ENCODE measurements around the gene ELANE.

The ELANE gene

GRCh38 chr19:827710-828321 lies 24.3 kb upstream of the ELANE start, which contains the start of gene AZU1:
Gene AZU1, plus strand, starts transcription at chr19:827837. Its CDS starts 10 bp downstream, at chr19:827847.
- H3K4me3 ChIP-seq (ENCODE audit: low read length, poor library complexity, severe bottlenecking) = no peak within 1 kb of the TSS
- no peaks in the 10 kb centered on the region for H4K20me1 ChIP-seq (ENCODE audit: insufficient read depth, low read length, poor library complexity, severe bottlenecking)
- no peaks in the 10 kb centered on the region for H3K79me2 ChIP-seq (ENCODE audit: insufficient read depth, low read length)
- no peak within 1 kb of the TSS for H2AFZ ChIP-seq (ENCODE audit: low read length)
- H3K4me2 ChIP-seq (ENCODE audit: low read depth, low read length, poor library complexity, severe bottlenecking) = no peak within 1 kb of the TSS
- TF ChIP-seq EZH2phosphoT487 (IDR thresholded peaks at IDR 0.05; ENCODE audit: borderline replicate concordance) (no peak), CTCF (conservative IDR thresholded peaks at IDR 0.05; ENCODE audit: low read length) (no peak)
- H3K4me1 ChIP-seq (ENCODE audit: insufficient read depth, low read length, poor library complexity, severe bottlenecking) = no peaks in the 10 kb centered on the region
- no peaks in the 10 kb centered on the region for H3F3A ChIP-seq (ENCODE audit: low read depth)
- H3K9me3 ChIP-seq (ENCODE audit: insufficient read depth, low read depth, low read length) = no peaks in the 10 kb centered on the region
- no peaks in the 10 kb centered on the region for H3K36me3 ChIP-seq (ENCODE audit: insufficient read depth, low read length)
- H3K27me3 ChIP-seq (ENCODE audit: insufficient read depth, low read length, poor library complexity, severe bottlenecking) = no peaks in the 10 kb centered on the region
- H3K9me2 ChIP-seq (replicated peaks; ENCODE audit: low read depth, low read length) = no peaks in the 10 kb centered on the region
- H3K9ac ChIP-seq (ENCODE audit: low read depth, low read length, poor library complexity, severe bottlenecking) = no peak within 1 kb of the TSS

- H3K4me1 ChIP-seq (ENCODE audit: insufficient read depth, low read length, poor library complexity, severe bottlenecking) = no peaks in the 10 kb centered on the region
- H3K9ac ChIP-seq (ENCODE audit: low read depth, low read length, poor library complexity, severe bottlenecking) = no peak overlapping the region
- no peak overlapping the region for H2AFZ ChIP-seq (ENCODE audit: low read length)
- H3K36me3 ChIP-seq (ENCODE audit: insufficient read depth, low read length) = no peaks in the 10 kb centered on the region
- H3K4me2 ChIP-seq (ENCODE audit: low read depth, low read length, poor library complexity, severe bottlenecking) = no peak overlapping the region
- no peaks in the 10 kb centered on the region for H3K9me2 ChIP-seq (replicated peaks; ENCODE audit: low read depth, low read length)
- H3K9me3 ChIP-seq (ENCODE audit: insufficient read depth, low read depth, low read length) = no peaks in the 10 kb centered on the region
- TF ChIP-seq EZH2phosphoT487 (IDR thresholded peaks at IDR 0.05; ENCODE audit: borderline replicate concordance) = no peak
- no peak for TF ChIP-seq CTCF (conservative IDR thresholded peaks at IDR 0.05; ENCODE audit: low read length)
- H3K27me3 ChIP-seq (ENCODE audit: insufficient read depth, low read length, poor library complexity, severe bottlenecking) = no peaks in the 10 kb centered on the region
- H3K79me2 ChIP-seq (ENCODE audit: insufficient read depth, low read length) = no peaks in the 10 kb centered on the region
- no peaks in the 10 kb centered on the region for H4K20me1 ChIP-seq (ENCODE audit: insufficient read depth, low read length, poor library complexity, severe bottlenecking)
- H3F3A ChIP-seq (ENCODE audit: low read depth) = no peaks in the 10 kb centered on the region
- H3K4me3 ChIP-seq (ENCODE audit: low read length, poor library complexity, severe bottlenecking) = no peak overlapping the region
Measured at GRCh38 chr19:829129-829758, 22.9 kb upstream of the ELANE start.

- no peaks in the 10 kb centered on the region for H3K9me2 ChIP-seq (replicated peaks; ENCODE audit: low read depth, low read length)
- H3F3A ChIP-seq (ENCODE audit: low read depth) = no peaks in the 10 kb centered on the region
- H4K20me1 ChIP-seq (ENCODE audit: insufficient read depth, low read length, poor library complexity, severe bottlenecking) = no peaks in the 10 kb centered on the region
- TF ChIP-seq CTCF (conservative IDR thresholded peaks at IDR 0.05; ENCODE audit: low read length) (no peak), EZH2phosphoT487 (IDR thresholded peaks at IDR 0.05; ENCODE audit: borderline replicate concordance) (no peak)
- no peaks in the 10 kb centered on the region for H3K9me3 ChIP-seq (ENCODE audit: insufficient read depth, low read depth, low read length)
- no peak overlapping the region for H3K4me3 ChIP-seq (ENCODE audit: low read length, poor library complexity, severe bottlenecking)
- H3K27me3 ChIP-seq (ENCODE audit: insufficient read depth, low read length, poor library complexity, severe bottlenecking) = no peaks in the 10 kb centered on the region
- no peaks in the 10 kb centered on the region for H3K4me1 ChIP-seq (ENCODE audit: insufficient read depth, low read length, poor library complexity, severe bottlenecking)
- H3K9ac ChIP-seq (ENCODE audit: low read depth, low read length, poor library complexity, severe bottlenecking) = no peak overlapping the region
- H3K79me2 ChIP-seq (ENCODE audit: insufficient read depth, low read length) = no peaks in the 10 kb centered on the region
- no peak overlapping the region for H3K4me2 ChIP-seq (ENCODE audit: low read depth, low read length, poor library complexity, severe bottlenecking)
- no peaks in the 10 kb centered on the region for H3K36me3 ChIP-seq (ENCODE audit: insufficient read depth, low read length)
- H2AFZ ChIP-seq (ENCODE audit: low read length) = no peak overlapping the region
Measured at GRCh38 chr19:831407-832369, 20.4 kb upstream of the ELANE start.
